Renal cortex interstitium (tissue), 11 donors: ENCODE data around the gene COQ8B. TPM values are rescaled to one million over a fixed set of nuclear protein-coding genes. Genes with fewer than 3 reads are reported as not detected.

Source experiments
- DNase-seq, 11 donors: peaks; one replicate each; pipeline ENCODE4 v3.0.0-alpha.2; 2013; ENCODE audit warnings: low read depth in 9 of 11, low spot score in 4 of 11; ENCODE audit errors: extremely low read depth in 1 of 11
- polyA plus RNA-seq, 3 donors: library from polyadenylated mRNA; unstranded; fragments of 120-200 nt; gene quantifications; one replicate each; pipeline ENCODE4 v1.2.1, GENCODE V29; 2013; ENCODE audit not compliant: insufficient read length in 3 of 3

The COQ8B gene
- polyA plus RNA-seq, 3 donors = 30.7 to 45.2 (median 38.9) TPM

DNA sequence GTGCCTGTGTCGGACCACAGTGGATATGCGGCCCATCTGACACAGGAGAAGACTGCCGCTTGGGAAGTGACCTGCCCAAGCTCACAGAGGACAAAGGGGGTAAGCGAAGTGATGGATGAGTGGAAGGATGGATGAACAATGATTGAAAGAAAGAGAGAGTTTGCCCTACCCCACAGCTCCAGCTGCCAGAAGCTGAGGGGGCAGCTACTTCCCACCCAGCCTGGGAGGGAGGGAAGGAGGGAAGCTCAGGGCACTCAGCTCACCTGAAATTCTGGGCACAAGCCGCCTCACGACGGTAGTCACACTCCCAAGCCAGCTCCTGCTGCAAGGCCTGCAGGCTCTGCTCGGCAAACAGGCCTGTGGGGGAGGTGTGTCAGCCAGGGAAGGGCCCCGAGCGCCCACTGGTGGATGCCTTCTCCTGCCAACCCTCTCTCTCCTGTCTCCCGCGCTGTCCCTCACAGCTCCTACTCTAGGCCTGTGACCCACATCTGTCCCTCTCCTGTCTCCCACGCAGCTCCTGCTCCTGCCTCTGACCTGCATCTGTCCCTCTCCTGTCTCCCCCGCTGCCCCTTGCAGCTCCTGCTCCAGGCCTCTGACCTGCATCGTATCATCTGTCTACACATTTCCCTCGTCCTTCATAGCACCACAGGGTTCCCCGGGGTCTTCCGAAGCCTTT is 14.2 kb downstream of the COQ8B start:
- peak in 2 of 11 donors; percentile 38 to 43 for DNase-seq

DNA sequence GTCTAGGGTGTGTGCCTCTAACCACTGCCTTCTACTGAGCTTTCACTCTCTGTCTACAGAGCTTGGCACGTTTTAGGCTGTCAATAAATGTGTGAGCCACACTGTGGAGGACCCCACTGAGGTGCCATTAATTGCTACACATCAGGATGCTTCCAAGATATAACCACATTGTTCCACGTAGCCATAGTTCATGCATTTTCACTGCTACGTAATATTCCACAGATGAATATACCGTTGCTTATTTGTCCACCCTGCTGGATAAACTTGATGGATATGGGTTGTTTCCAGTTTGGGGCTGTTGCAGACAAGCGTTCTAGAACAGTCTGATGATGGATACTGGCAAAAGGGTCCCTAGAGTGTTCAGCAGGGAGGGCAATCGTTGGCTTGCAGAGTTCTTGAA is 14.9 kb downstream of the COQ8B start:
- no peak for DNase-seq

DNA sequence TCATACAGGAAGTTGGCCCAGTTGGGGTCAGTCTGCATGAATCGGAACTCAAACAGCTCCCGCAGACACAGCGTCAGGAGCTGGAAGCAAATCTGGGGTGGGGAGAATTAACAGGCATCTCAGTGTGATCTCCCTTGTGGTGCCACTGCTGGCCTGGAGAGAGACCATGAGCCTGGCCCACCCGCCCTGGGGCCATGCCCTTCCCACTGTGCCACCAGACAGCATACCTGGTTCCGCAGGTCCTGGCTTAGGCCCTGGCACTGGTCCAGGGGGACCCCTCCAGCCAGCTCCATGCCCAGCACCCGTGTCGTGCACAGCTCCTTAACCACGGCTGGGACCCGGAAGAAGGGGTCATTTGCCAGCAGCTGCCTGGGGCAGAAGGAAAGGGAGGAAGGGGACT is 16.6 kb downstream of the COQ8B start:
- DNase-seq = no peak

DNA sequence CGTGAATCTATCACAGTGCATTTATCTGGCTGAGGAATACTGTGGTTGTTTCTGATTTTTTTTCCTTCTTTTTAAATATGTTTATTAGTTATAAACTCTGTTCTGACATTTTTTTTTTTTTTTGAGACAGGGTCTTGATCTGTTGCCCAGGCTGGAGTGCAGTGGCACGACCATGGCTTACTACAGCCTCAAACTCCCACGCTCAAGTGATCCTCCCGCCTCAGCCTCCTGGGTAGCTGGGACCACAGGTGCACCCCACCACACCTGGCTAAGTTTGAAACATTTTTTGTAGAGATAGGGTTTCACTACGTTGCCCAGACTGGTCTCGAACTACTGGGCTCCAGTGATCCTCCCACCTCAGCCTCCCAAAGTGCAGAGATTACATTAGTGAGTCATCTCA is 19.7 kb downstream of the COQ8B start:
- no peak for DNase-seq

DNA sequence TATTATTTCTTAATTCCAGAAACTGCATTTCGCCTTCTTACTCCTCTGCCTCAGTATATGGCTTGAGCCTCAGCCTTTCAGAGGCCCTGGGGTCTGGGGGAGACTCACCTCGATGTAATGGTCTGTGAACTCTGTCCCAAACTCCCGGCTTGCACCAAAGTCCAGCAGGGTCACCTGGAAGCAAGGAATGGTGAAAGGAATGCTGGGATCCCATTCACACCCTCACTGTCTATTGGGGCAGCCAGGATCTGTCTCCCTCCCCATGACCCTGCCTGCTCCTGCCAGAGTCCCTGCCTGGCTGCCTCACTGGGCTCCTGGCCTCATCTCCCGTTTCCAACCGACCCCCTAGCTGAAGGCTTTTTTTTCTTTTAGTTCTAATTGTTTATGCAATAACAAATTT is 20.8 kb downstream of the COQ8B start:
- no peak for DNase-seq

DNA sequence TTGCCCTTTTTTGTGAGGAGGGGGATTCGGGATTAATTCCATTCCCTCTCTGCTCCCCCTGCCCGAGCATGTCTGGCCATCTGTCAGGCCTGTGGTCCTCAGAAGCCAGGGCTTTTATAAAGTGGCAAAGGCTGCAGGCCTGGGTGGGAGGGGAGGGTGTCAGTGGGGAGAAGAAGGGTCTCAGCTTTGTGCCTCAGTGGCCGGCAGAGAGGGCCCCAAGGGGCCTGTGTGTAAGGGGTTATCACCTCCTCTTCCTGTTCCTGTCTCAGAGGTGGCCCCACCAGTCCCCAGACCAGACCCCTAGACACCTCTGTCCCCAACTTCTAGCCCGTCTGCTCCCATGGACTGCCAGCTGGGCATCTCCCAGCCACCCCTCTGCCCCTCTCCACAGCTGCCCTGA is 22.8 kb downstream of the COQ8B start:
- DNase-seq = no peak

DNA sequence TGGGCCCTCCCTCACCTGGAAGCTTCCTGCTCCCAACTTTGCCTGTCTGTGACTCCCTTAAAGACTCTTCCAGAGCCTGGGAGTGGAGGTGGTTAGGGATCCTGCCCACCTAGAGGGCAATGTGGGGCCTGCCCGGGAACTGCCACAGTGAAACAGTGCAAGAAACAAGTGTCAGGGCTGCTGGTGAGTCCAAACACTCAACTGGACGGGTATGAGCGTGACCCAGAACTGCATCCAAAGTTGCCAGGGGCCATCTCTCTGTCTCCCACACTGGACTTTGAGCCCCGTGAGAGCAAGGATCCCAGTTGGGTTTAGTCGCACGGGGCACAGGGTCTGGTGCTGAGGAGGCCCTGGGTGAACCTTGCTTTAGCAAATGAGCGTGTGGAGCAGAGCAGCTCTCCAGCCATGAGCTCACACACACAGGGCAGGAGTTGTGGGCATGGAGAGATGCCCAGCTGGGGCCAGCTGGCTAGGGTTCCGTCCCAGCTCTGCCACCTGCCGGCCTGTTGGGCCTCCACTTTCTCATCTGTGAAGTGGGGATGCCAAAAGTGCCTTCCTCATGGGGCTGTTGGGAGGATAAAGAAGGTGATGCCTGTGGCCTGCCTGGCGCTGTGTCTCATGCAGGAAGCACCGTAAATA is 23.4 kb downstream of the COQ8B start:
- no peak for DNase-seq

DNA sequence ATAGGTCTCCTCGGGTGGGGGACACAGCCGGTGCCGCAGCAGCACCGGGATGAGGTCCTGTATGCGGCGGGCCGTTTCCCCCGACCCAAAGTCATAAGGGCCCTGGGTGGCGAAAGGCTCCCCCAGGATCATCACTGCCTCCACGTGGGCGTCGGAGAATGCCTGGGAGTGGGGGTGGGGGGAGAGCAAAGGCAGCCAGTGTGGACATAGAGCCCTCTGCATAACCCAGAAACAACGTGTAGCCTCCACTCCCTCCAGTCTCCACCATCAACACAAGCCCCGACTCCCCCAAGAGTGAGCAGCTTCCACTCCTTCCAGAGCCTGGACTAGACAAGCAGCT is 24.5 kb downstream of the COQ8B start:
- no peak for DNase-seq

DNA sequence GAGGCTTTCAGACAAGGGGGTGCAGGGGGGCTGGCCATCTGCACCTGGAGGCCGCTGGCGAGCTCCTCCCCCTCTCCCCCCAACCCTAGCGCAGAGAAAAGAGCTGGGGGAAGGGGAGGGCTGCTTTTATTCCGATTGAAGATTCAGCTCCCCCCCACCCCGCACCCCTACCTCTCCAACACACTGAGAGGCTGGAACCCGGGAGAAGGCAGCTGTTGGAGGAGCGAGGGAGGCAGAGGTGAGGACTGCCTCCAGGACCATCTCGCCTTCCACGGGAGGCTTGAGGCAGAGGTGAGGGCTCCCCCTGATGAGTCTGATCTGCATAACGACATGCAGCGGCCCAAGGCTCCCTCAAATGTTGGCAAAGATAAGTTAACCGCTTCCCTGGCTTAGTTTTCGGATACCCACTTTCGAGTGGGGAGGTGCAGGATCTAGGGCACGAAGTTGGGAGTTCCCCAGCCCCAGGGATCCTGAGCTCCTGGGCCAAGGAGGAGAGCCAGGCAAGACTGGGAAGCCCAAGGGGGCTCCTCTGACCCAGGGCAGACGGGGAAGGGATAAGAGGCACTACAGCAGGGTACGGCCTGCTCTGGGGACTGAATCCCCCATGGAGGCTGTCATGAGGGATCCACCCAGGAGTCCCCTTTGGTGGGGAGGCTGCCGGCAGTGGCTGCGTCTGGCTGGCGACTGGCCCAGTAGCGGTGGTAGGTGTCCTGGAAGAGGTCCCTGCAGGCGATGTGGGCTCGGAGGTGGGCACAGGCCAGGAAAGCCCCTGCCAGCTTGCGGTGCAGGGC is 25.1 kb downstream of the COQ8B start:
- no peak for DNase-seq

DNA sequence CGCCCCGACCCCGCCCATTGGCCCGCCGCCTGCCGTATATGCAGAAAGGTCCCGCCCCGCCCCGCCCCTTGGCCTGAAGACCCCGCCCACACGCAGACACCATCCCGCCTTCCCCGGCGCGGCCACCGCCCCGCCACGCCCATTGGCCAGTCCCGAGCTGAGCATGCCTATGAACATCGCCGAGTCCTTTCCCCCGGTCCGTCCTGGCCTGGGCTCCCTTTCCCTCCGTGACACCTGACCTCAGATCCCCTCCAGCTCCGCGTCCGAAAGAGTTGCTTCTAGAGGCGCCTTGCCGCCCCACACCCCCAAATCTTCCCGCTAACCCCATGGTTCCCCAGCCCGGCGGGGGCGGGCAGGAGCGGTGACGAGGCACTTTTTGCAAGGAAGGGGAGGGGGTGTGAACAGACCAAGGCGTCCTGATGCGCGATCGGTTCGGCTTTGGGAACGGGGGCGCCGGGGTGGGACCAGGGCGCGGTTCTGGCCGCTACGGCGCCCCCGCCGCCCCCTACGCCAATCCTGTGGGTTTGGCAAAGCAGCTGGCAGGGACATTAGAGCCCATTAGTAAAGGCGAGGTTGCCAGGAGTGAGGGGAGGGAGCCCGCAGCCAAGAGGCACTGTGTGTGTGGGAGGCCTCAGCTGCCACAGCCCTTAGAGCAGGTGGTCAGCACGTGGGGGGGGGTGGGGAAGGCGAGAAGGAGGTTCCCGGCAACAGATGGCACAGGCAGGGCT is 25.8 kb downstream of the COQ8B start:
- peak; percentile 59 to 89 (median 85) for DNase-seq

DNA sequence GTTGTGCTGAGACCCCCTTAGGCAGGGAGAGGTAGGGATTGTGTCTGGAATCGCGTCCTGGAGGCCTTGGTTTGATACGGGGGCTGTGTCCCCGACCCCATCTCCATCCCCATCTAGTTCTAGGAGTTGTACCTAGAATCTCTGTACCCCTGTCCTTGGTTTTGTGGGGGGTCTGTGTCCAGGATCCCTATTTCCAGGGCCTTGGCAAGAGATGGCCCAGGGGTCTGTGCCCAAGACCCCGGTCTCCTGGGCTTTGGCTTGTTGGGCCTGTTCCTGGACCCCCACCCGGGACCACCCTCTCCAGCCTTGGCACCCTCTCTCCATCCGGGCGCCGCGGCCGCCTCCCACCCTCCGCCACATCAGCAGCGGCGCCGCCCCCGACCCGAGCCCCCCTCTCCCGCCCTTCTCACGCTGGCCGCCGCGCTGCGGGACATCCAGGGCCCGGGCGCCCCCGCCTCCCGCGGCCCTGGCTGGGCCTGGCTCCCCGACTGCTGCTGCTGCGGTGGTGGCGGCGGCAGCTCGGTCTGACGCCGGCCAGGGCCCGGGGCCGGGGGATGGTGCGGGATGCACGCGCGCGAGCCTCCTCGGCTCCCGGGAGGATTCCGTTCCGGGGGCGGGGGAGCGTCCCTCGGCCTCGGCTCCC is 26.5 kb downstream of the COQ8B start, which contains the start of gene NUMBL:
Gene NUMBL, minus strand, starts transcription at position 602 of the 643 bp plus-strand sequence. Its CDS starts 168 bp downstream, at position 434.
- peak in 1 of 11 donors; percentile 25 for DNase-seq

DNA sequence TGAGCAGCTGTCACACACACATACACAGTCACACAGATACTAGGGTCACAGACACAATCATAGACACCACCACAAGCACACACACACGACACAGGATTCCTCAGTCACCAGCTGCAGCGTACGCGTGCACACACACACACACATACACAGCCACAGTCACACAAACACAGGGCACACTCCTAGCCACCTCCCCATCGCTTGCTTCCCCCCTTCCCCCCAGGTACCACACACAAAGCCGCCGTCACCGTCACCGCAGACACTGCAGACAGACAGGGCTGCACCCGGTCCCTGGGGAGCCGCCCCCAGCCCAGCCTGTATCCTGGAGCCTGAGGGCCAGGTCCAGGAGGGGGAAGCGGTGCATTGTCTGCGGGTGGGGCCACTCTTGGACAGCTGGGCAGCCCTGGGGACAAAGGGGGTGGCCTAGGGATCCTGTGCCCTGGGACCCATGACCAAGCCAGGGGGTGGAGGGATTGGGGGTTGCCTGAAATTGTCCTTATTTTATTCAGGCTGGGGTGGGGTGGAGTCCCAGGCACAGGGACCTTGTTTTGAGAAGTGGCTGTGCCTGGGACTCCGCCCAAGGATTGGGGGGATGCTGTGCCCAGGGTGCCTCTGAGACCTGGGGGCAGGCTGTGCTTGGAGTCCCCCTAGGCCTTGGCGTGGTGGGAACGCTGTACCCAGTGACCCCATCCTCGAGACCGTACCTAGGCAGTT is 27.2 kb downstream of the COQ8B start:
- DNase-seq = no peak

DNA sequence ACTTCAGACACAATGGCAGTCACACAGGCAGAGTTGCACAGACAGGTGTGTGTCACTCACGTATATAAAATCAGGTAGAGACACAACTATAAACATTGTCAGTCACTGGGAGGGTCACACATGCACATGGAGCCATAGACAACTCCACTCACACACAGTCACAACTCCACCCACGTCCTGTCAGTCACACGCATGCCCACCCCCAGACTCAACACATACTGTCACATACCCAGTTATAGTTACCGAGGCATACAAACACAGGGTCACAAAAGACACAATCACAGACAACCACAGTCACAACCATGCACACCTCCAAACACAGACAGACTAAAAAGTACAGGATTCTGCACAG is 27.7 kb downstream of the COQ8B start:
- no peak for DNase-seq

DNA sequence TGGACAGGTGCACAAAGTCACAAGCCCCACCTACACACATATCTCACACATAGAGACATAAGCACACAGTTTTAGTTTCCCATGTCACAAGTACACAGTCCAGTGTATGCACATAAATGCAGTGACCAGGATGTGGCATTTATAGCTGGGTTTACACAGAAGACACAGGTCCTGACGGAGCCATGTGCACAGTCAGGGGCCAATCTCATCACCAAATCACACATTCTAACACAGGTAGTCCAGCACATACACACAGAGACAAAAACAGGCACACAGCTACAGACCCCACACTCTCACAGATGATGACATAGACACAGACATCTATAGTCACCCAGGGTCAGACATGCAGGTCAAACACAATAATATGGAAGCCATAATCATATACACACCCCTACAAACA is 28.4 kb downstream of the COQ8B start:
- no peak for DNase-seq

DNA sequence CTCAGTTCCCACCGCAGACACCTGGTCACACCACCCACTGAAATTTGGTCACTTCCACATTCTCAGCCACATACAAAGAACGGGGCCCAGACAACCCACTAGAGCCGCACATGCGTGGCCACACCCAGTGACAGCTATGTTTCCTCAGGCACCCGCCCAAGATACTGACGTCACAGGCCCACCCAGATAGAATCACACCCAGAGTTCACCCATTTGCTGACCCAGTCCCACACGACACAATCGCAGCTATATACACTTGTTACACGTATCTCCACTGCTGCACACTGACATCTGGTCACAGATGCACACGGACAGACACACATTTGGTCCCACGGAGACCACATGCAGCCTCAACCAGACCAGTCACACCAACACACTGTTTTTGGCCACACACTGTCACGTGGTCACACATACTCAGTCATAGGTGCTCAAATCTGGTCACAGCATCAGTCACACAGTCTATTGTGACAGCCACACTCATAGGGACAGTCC is 29.1 kb downstream of the COQ8B start:
- no peak for DNase-seq

DNA sequence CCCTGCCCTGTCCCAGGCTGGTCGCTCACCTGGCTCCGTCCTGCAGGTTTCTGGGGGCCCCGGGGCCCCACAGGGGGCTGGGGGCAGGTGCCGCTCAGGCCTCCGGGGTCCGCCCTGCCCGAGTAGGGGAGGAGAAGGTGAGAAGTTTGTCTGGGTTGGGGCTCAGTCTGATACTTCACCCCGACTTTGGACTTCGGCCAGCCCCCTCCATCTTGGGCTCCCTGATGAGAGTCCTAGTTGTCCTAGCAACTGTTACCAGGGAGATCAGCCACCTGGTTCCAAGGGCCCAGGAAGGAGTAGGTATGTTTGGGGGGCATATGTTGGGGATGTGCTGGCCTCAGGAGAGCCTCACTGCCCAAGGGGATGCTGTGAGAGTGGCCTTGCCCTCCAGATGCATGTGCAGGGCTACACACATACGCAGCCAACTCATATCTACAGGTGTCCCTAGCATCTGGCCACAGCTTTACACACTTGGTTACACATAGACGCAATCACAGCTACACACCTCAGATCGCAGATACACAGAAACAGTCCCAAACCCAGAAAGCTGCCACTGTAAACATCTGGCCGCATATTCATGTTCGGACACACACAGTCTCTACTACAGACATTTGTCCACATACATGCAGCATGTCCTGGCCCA is 29.7 kb downstream of the COQ8B start:
- no peak for DNase-seq

DNA sequence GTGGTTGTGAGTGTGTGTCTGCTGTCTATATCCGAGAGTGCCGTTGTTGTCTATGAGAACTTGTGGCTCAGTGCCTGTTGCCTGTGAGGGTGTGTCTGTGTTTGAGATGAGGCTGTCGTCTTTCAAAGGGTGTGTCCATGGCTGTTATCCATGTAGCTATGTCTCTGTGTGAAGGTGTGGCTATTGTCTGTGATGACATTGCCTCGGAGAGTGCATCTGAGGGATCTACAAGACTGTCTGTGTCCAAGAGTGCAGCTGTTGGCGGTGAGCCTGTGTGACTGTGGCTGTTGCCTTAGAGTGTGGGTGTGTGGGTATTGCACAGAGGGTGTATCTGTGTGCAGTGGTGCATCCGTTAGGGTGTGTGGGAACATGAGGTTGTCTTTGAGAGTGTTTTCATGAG is 31.1 kb downstream of the COQ8B start:
- no peak for DNase-seq

DNA sequence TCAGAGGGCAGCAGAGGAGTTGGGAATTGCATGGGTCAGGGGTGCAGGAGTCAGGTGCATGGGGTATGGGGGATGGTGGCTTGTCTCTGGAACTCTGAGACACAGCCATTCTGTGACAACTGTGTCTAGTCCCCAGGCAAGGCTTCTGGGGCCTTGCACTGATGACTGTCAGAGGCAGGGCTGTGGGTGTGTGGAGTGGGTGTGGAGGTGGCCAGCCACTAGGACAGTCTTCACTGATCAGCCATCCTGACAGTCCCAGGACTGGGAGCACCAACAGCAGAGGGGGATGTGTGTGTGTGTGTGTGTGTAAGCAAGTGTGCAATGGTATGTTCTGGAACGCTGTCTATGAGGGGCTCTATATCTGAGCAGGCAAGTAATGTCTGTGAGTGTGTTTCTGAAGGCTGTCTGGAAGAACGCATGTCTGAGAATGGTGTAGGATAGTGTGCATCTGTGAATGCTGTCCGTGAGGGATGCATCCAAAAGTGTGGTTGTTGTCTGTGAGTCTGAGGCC is 31.6 kb downstream of the COQ8B start:
- DNase-seq = no peak
